H9 (cell line): Measurements from ENCODE around the gene C1QTNF1. TPM values are rescaled to one million over a fixed set of nuclear protein-coding genes. Genes with fewer than 3 reads are reported as not detected.

Experiments used
- DNase-seq: peaks from one replicate; pipeline ENCODE4 v3.0.0-alpha.2; 2017
- H2AFZ ChIP-seq: one replicate; pipeline ENCODE4 v1.6.1; 2013; ENCODE audit warnings: mild to moderate bottlenecking, low read length, control low read depth, moderate library complexity
- H2AK5ac ChIP-seq: 2 replicates; pipeline ENCODE4 v1.6.1; 2013; ENCODE audit warnings: low read length, control low read depth, mixed read lengths; ENCODE audit not compliant: insufficient read length
- H2BK120ac ChIP-seq: one replicate; pipeline ENCODE4 v1.6.1; 2013; ENCODE audit warnings: low read depth, mild to moderate bottlenecking, low read length, control low read depth, inconsistent platforms; ENCODE audit not compliant: poor library complexity, severe bottlenecking
- H2BK12ac ChIP-seq: 2 replicates; pipeline ENCODE4 v1.6.1; 2013; ENCODE audit warnings: low read length, control low read depth, mixed read lengths, low read depth; ENCODE audit not compliant: insufficient read length
- H2BK15ac ChIP-seq: 2 replicates; pipeline ENCODE4 v1.6.1; 2013; ENCODE audit warnings: low read depth, low read length, control low read depth
- H2BK20ac ChIP-seq: one replicate; pipeline ENCODE4 v1.6.1; 2013; ENCODE audit warnings: low read depth, mild to moderate bottlenecking, low read length, control low read depth, inconsistent platforms; ENCODE audit not compliant: poor library complexity, severe bottlenecking
- H2BK5ac ChIP-seq: 2 replicates; pipeline ENCODE4 v1.6.1; 2013; ENCODE audit warnings: low read length, control low read depth, mixed read lengths; ENCODE audit not compliant: insufficient read length
- H3K14ac ChIP-seq: 2 replicates; pipeline ENCODE4 v1.6.1; 2013; ENCODE audit warnings: low read length, control low read depth; ENCODE audit not compliant: insufficient read depth
- H3K18ac ChIP-seq: 2 replicates; pipeline ENCODE4 v1.6.1; 2013; ENCODE audit warnings: low read depth, mild to moderate bottlenecking, mixed read lengths, low read length, control low read depth; ENCODE audit not compliant: insufficient read length
- H3K23ac ChIP-seq: 2 replicates; pipeline ENCODE4 v1.6.1; 2013; ENCODE audit warnings: low read length, control low read depth, mixed read lengths, low read depth; ENCODE audit not compliant: insufficient read length
- H3K23me2 ChIP-seq: 2 replicates; pipeline ENCODE4 v1.6.1; 2013; ENCODE audit warnings: low read depth, mild to moderate bottlenecking, mixed read lengths, low read length, control low read depth; ENCODE audit not compliant: insufficient read length, poor library complexity, severe bottlenecking
- H3K27ac ChIP-seq: 2 replicates; pipeline ENCODE4 v1.5.1; 2013; ENCODE audit warnings: low read length, control low read depth, mixed read lengths, low read depth; ENCODE audit not compliant: insufficient read length
- H3K27me3 ChIP-seq: 2 replicates; pipeline ENCODE4 v1.6.1; 2013; ENCODE audit warnings: low read length, control low read depth, inconsistent platforms; ENCODE audit not compliant: insufficient read depth
- H3K4ac ChIP-seq: 2 replicates; pipeline ENCODE4 v1.6.1; 2013; ENCODE audit warnings: low read depth, mild to moderate bottlenecking, control low read depth, inconsistent platforms, low read length, moderate library complexity
- H3K4me1 ChIP-seq: 2 replicates; pipeline ENCODE4 v1.6.1; 2013; ENCODE audit warnings: low read length, control low read depth, inconsistent platforms; ENCODE audit not compliant: insufficient read depth
- H3K4me2 ChIP-seq: 2 replicates; pipeline ENCODE4 v1.6.1; 2013; ENCODE audit warnings: low read length, control low read depth, mixed read lengths; ENCODE audit not compliant: insufficient read length, insufficient read depth
- H3K56ac ChIP-seq: 2 replicates; pipeline ENCODE4 v1.6.1; 2013; ENCODE audit warnings: low read depth, mild to moderate bottlenecking, mixed read lengths, low read length, control low read depth; ENCODE audit not compliant: insufficient read length
- H3K79me1 ChIP-seq: 2 replicates; pipeline ENCODE4 v1.6.1; 2013; ENCODE audit warnings: low read depth, mild to moderate bottlenecking, moderate library complexity, low read length, control low read depth, inconsistent platforms; ENCODE audit not compliant: insufficient read depth, poor library complexity, severe bottlenecking
- H3K79me2 ChIP-seq: 2 replicates; pipeline ENCODE4 v1.6.1; 2013; ENCODE audit warnings: low read length, control low read depth, inconsistent platforms; ENCODE audit not compliant: insufficient read depth
- H3K9ac ChIP-seq: 2 replicates; pipeline ENCODE4 v1.6.1; 2013; ENCODE audit warnings: low read length, control low read depth, mixed read lengths; ENCODE audit not compliant: insufficient read length; ENCODE audit errors: extremely low read depth
- H3K9me3 ChIP-seq: one replicate; pipeline ENCODE4 v1.6.1; 2013; ENCODE audit warnings: low read depth, low read length, inconsistent platforms; ENCODE audit not compliant: control insufficient read depth
- H3T11ph ChIP-seq: one replicate; pipeline ENCODE4 v1.6.1; 2013; ENCODE audit warnings: mild to moderate bottlenecking, low read length, control low read depth, inconsistent platforms
- H4K20me1 ChIP-seq: one replicate; pipeline ENCODE4 v1.6.1; 2013; ENCODE audit not compliant: control insufficient read depth, insufficient read length, insufficient read depth
- H4K5ac ChIP-seq: 2 replicates; pipeline ENCODE4 v1.6.1; 2013; ENCODE audit warnings: low read depth, mild to moderate bottlenecking, mixed read lengths, low read length, control low read depth; ENCODE audit not compliant: insufficient read length
- H4K8ac ChIP-seq: replicated peaks from 2 replicates; pipeline ENCODE4 v1.6.1; 2013; ENCODE audit warnings: low read length, control low read depth, mixed read lengths, low read depth; ENCODE audit not compliant: insufficient read length
- H4K91ac ChIP-seq: 2 replicates; pipeline ENCODE4 v1.6.1; 2013; ENCODE audit warnings: low read depth, mild to moderate bottlenecking, moderate library complexity, mixed read lengths, low read length, control low read depth; ENCODE audit not compliant: insufficient read length
- H3K27ac Mint-ChIP-seq, 3 experiments: 2 replicates in 2 of 3; 3 replicates in 1 of 3; pipeline ENCODE4 v1.8.0; 2020 to 2021; ENCODE audit warnings: mixed read lengths in 3 of 3, mild to moderate bottlenecking in 1 of 3, moderate library complexity in 1 of 3
- H3K27me3 Mint-ChIP-seq: 2 replicates; pipeline ENCODE4 v1.8.0; 2021; ENCODE audit warnings: low read depth, mild to moderate bottlenecking, moderate library complexity, mixed read lengths
- H3K36me3 Mint-ChIP-seq, 3 experiments: 2 replicates in 2 of 3; 3 replicates in 1 of 3; pipeline ENCODE4 v1.8.0; 2020 to 2021; ENCODE audit warnings: low read depth in 3 of 3, mixed read lengths in 3 of 3; ENCODE audit not compliant: insufficient read depth in 1 of 3
- H3K4me1 Mint-ChIP-seq, 2 experiments: 2 replicates each; pipeline ENCODE4 v1.8.0; 2020; ENCODE audit warnings: mixed read lengths in 2 of 2
- H3K4me3 Mint-ChIP-seq, 2 experiments: 2 replicates in 1 of 2; 3 replicates in 1 of 2; pipeline ENCODE4 v1.8.0; 2020 to 2021; ENCODE audit warnings: mild to moderate bottlenecking in 2 of 2, mixed read lengths in 2 of 2, moderate library complexity in 1 of 2
- H3K9me3 Mint-ChIP-seq, 2 experiments: 2 replicates in 1 of 2; 3 replicates in 1 of 2; pipeline ENCODE4 v1.8.0; 2020; ENCODE audit warnings: mild to moderate bottlenecking in 2 of 2, mixed read lengths in 2 of 2, moderate library complexity in 1 of 2
- CTCF ChIP-seq: fragments of 200-600 bp; sonication (generic); conservative IDR thresholded peaks from 3 replicates; pipeline ENCODE4 v1.8.0; 2021; ENCODE audit warnings: antibody characterized with exemption, mild to moderate bottlenecking
- WGBS: extraction: QIAGEN DNeasy Blood & Tissue Kit; methylation state at CpG from one replicate; pipeline ENCODE4 v1.1.7; 2013; ENCODE audit warnings: missing lambda C conversion rate, low lambda C conversion rate, mixed read lengths; ENCODE audit not compliant: insufficient read length; ENCODE audit errors: extremely low coverage; 5-methylcytosine and 5-hydroxymethylcytosine counted together
- total RNA-seq: library from RNA; stranded (reverse); gene quantifications from 2 replicates; pipeline ENCODE4 v1.2.1, GENCODE V29; 2021

C1QTNF1 gene
- total RNA-seq, 1 experiment from 2014 or later = 0.96 TPM

DNA sequence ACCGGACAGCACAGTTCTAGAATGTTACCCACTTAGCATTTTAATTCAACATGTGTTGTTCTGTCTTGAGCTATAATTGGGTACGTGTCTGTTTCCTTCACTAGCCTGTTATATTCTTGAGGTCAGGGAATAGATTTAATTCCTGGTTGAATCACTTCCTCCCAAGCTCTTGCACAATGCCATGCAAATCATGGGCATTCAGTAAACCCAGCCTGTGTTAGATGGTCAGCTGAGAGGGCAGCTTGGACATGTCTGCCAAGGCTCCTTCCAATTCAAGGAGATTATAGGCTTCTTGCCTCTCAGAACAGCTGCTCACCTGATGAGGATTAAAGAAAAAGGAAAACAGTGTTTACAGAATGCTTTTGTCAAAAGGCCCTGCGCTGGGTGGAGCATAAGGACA lies 12.6 kb downstream of the C1QTNF1 start:
- Mint-ChIP-seq H3K9me3 (no peaks in the 10 kb centered on the region), H3K4me1 (peaks cover 3 to 8% of the 10 kb centered on the region in 2 experiments; a peak in 2 of 4 replicates), H3K36me3 (no peaks in the 10 kb centered on the region), H3K4me3 (no peak overlapping the region), H3K27me3 (peaks cover 76% of the 10 kb centered on the region), H3K27ac (no peak overlapping the region)
- Histone ChIP-seq H3K9me3 (no peaks in the 10 kb centered on the region), H3K23me2 (peaks cover 3% of the 10 kb centered on the region), H3K79me1 (no peaks in the 10 kb centered on the region), H3K79me2 (no peaks in the 10 kb centered on the region), H2AFZ (no peak overlapping the region), H4K91ac (no peak overlapping the region), H3K23ac (no peak overlapping the region), H2BK15ac (no peak overlapping the region), H2BK20ac (no peak overlapping the region), H2BK5ac (no peak overlapping the region), H4K20me1 (no peaks in the 10 kb centered on the region), H4K5ac (no peak overlapping the region), H3K4me2 (no peak overlapping the region), H3K56ac (no peak overlapping the region), H3K27ac (no peak overlapping the region), H3K18ac (no peak overlapping the region), H3K14ac (no peak overlapping the region), H2BK12ac (no peak overlapping the region), H2BK120ac (no peak overlapping the region), H4K8ac (no peak overlapping the region), H2AK5ac (no peak overlapping the region), H3K4me1 (no peaks in the 10 kb centered on the region), H3K9ac (no peak overlapping the region), H3T11ph (no peak overlapping the region), H3K4ac (no peak overlapping the region), H3K27me3 (no peaks in the 10 kb centered on the region)
- no peak for DNase-seq
- TF ChIP-seq CTCF = no peak
- WGBS = no CpG with 5 or more reads among the region's 3 CpGs
